ENCODE results near the gene FGFR1OP2. TPM values are rescaled to one million over a fixed set of nuclear protein-coding genes. Genes with fewer than 3 reads are reported as not detected.

The FGFR1OP2 gene
- total RNA-seq, 1 donor from 2014 or later, result 75.4 TPM

DNA sequence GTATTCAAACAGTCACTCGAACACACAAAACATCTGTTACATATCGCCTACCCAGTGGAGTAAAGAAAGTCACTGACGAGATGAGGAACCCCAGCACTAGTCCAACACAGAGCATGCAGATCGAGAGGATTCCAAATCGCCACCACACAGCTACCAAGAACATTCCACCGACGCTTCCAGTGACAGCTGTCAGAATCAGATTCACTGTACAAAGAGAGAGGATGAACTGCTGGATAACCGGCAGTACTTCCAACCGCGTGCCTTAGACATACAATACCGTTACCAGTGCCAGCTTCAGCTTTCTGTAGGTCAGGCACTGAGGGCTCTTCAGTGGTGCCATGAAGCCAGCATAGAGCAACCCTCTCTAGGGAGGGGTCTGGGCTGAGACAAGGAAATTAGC is 41.5 kb downstream of the FGFR1OP2 start:
- Histone ChIP-seq H3K27ac (no peak overlapping the region), H3K4me3 (no peak overlapping the region), H3K4me1 (no peaks in the 10 kb centered on the region), H3K36me3 (peaks cover 0 to 27% of the 10 kb centered on the region in 2 donors), H3K9me3 (no peaks in the 10 kb centered on the region), H3K27me3 (no peaks in the 10 kb centered on the region)
- TF ChIP-seq CTCF (IDR thresholded peaks at IDR 0.05) (no peak), POLR2AphosphoS5 (IDR thresholded peaks at IDR 0.05; ENCODE audit: insufficient read depth in 1 of 2, low read depth in 1 of 2) (no peak), POLR2A (IDR thresholded peaks at IDR 0.05) (no peak)
- no peak for DNase-seq (ENCODE audit: extremely low spot score in 2 of 2)
- intact Hi-C loops (cut with DNase I), result no loop called here

DNA sequence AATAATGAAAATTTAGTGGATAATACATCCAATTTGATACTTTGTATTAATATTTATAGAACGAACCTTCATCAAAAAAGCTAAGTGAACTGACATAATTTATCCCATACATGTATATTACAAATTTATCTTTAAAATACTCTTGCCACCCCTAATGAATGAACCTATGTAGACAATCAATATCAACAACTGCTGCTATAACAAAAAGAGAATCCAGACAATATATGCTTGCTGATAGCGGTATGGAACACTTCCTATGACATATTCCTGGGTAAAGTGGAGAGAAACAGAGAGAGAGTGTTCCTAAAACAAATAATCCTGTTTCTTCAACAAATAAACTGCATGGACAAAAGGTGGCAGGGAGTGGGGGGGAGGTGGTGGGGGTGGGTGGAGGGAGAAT is 44.6 kb downstream of the FGFR1OP2 start:
- H3K4me3 ChIP-seq, result no peak overlapping the region
- no peaks in the 10 kb centered on the region for H3K4me1 ChIP-seq
- H3K36me3 ChIP-seq, result peaks cover 0 to 27% of the 10 kb centered on the region in 2 donors
- intact Hi-C loops (cut with DNase I), result no loop called here
- TF ChIP-seq POLR2AphosphoS5 (IDR thresholded peaks at IDR 0.05; ENCODE audit: insufficient read depth in 1 of 2, low read depth in 1 of 2), result no peak
- no peak for TF ChIP-seq CTCF (IDR thresholded peaks at IDR 0.05)
- no peak for TF ChIP-seq POLR2A (IDR thresholded peaks at IDR 0.05)
- no peaks in the 10 kb centered on the region for H3K9me3 ChIP-seq
- no peak for DNase-seq (ENCODE audit: extremely low spot score in 2 of 2)
- no peak overlapping the region for H3K27ac ChIP-seq
- no peaks in the 10 kb centered on the region for H3K27me3 ChIP-seq

GRCh38 chr12:26987634-26988424 is 49.6 kb downstream of the FGFR1OP2 start:
- intact Hi-C loops (cut with DNase I), result no loop called here
- no peak for DNase-seq (ENCODE audit: extremely low spot score in 2 of 2)
- Histone ChIP-seq H3K27me3 (no peaks in the 10 kb centered on the region), H3K4me1 (no peaks in the 10 kb centered on the region), H3K9me3 (no peaks in the 10 kb centered on the region), H3K36me3 (peaks cover 0 to 20% of the 10 kb centered on the region in 2 donors), H3K27ac (no peak overlapping the region), H3K4me3 (no peak overlapping the region)
- TF ChIP-seq POLR2A (IDR thresholded peaks at IDR 0.05) (no peak), CTCF (IDR thresholded peaks at IDR 0.05) (no peak), POLR2AphosphoS5 (IDR thresholded peaks at IDR 0.05; ENCODE audit: insufficient read depth in 1 of 2, low read depth in 1 of 2) (no peak)

DNA sequence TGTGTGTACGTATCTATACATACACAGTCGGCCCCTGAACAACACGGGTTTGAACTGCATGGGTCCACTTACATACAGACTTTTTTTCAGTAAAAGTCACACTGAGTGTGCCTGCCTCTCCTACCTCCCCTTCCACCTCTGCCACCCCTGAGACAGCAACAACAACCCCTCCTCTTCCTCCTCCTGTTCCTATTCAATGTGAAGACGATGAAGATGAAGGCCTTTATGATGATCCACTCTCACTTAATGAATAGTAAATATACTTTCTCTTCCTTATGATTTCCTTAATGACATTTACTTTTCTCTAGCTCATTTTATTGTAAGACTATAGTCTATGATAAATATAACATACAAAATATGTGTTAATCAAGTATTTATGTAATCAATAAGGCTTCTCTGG is 50.4 kb downstream of the FGFR1OP2 start:
- no peaks in the 10 kb centered on the region for H3K27me3 ChIP-seq

More for the DNA sequence above, 50.4 kb downstream of the FGFR1OP2 start:
- intact Hi-C loops (cut with DNase I), result no loop called here
- no peak for TF ChIP-seq CTCF (IDR thresholded peaks at IDR 0.05)
- no peak for TF ChIP-seq POLR2A (IDR thresholded peaks at IDR 0.05)
- TF ChIP-seq POLR2AphosphoS5 (IDR thresholded peaks at IDR 0.05; ENCODE audit: insufficient read depth in 1 of 2, low read depth in 1 of 2), result no peak
- no peaks in the 10 kb centered on the region for H3K9me3 ChIP-seq
- H3K36me3 ChIP-seq, result peaks cover 0 to 25% of the 10 kb centered on the region in 2 donors
- H3K27ac ChIP-seq, result no peak overlapping the region
- DNase-seq (ENCODE audit: extremely low spot score in 2 of 2), result no peak
- no peak overlapping the region for H3K4me3 ChIP-seq
- no peaks in the 10 kb centered on the region for H3K4me1 ChIP-seq

Measured in vagina (tissue), 2 donors.